ENCODE data around the gene CAMK4.

Gene CAMK4

DNA sequence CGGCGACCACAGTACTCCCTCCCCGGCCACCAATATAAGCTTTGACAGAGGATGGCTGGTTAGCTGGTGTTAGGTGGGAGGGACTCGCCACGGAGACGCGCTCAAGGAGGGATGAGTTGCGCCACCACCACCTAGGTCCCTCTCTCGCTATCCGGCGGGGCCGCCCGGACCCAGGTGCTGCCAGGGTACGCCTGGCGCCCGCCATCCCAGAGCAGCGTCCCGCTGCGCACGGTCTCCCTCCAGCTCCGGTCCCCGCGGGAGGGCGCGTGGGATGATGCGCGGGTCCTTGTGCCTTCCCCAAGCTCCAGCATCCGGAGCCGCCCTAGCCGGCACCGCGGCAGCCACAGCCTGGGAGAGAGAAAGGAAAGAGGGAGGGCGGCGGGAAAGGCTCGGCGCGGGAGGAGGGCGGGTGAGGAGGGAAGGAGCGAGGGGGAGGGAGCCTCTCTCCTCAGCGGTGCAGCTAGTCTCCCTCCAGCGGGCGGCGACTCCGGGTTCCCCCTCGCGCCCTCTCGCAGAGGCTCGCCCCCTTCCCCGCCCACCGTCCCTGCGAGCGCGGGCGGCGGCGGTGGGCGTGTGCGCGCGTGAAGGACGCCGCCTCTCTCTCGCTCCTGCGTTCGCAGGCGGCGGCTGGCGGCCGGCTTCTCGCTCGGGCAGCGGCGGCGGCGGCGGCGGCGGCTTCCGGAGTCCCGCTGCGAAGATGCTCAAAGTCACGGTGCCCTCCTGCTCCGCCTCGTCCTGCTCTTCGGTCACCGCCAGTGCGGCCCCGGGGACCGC is at the start of gene CAMK4:
Gene CAMK4, plus strand, starts transcription at position 598 of the 774 bp plus-strand sequence. Its CDS starts 100 bp downstream, at position 698.
- DNase-seq (ENCODE audit: insufficient read length, low spot score) (peak; percentile 52), FAIRE-seq (no peak)
- no peak for TF ChIP-seq POLR2A (IDR thresholded peaks at IDR 0.05; ENCODE audit: low read depth, low read length)

DNA sequence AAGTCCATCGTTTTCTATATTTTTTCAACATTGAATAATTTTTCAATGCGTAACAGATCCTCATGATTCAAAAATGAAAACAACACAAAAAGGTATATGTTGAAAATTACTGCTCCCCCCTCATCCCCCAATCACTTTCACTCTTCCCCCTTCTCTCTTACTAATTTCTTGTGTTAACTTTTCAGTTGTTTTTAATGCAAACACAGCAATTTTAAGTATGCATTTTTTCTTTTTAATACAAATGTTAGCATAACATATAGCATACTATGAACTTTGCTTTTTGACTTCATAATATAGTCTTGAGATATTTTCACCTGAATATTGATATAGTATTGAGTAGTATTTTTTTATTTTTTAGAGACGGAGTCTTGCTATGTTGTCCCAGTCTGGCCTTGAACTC is 41.1 kb upstream of the CAMK4 start:
- no peak for TF ChIP-seq POLR2A (IDR thresholded peaks at IDR 0.05; ENCODE audit: low read depth, low read length)
- FAIRE-seq, result no peak
- no peak for DNase-seq (ENCODE audit: insufficient read length, low spot score)

DNA sequence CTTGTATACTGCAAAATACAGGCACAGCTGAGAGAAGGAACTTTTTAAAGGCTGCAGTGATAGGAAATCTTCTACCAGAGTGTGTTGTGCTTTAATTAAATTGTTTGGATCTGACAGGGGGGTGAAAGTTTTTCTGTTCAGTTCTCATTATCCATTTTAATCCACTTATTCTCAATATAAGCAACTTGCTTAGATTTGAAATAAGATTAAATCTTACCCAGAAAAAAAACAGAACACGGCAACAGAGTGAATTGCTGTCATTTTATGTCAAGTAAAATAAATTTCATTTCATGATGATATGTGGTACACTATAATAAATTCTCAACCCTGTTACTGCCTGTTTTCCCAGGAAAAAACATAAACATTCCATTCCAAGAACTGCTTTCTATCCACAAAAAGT is 37.1 kb upstream of the CAMK4 start:
- FAIRE-seq, result no peak
- DNase-seq (ENCODE audit: insufficient read length, low spot score), result no peak
- TF ChIP-seq POLR2A (IDR thresholded peaks at IDR 0.05; ENCODE audit: low read depth, low read length), result no peak

DNA sequence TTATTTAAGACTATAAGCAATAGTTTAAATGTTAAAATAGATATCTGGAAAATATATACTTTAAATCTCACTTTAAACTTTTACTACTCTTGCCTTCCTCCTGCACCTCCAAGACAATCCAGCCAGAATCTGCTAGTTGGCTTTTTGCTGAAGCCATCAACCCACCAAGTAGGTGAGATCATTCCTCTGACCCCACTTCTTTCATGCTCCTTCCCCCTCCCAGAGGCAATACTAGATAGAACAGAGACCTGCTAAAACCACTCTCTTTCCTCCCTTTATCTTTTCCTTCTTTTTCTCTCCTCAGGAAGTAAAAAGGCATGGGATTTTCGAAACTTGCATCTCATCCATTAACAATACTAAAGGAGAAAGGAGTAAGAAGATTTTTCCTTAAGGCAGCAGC is 30.1 kb upstream of the CAMK4 start:
- TF ChIP-seq POLR2A (IDR thresholded peaks at IDR 0.05; ENCODE audit: low read depth, low read length), result no peak
- FAIRE-seq, result no peak

DNA sequence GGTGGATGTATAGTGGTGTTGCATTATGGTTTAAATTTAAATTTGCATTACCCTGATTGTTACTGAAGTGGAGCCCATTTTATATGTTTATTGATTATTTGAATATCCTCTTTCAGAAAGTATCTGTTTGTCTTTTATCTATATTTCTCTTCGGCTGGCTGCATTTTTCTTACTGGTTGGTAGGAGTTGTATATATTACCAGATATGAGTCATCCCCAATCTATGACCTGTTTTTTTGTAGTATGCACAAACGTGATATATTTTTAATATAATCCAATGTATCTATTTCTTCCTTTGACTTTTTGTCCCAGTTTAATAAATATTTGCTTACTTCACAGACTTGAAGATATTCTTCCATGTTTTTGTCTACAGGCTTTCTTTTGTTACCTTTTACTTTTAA is 29.3 kb upstream of the CAMK4 start:
- no peak for DNase-seq (ENCODE audit: insufficient read length, low spot score)
- TF ChIP-seq POLR2A (IDR thresholded peaks at IDR 0.05; ENCODE audit: low read depth, low read length), result no peak
- no peak for FAIRE-seq

More for the DNA sequence above, 30.1 kb upstream of the CAMK4 start:
- DNase-seq (ENCODE audit: insufficient read length, low spot score), result no peak

DNA sequence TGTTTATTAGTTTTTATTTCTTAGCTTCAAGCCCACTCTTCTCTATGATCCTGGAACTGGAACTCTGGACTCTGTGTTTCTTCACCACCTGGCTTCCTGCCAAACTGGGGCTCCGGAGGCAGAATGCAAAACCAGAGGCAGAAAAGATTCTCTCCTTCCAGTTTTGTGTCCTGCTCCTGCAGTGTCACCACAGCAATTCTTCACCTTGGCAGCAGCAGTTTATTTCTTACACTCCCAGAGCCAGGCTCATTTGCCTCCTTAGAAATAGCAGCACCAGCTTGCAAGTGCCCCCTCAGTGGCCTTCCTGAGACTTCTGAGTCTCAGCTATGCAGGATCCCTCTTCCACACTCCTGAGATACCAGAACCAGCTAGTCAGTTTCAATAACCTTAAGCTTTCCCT is 26.7 kb upstream of the CAMK4 start:
- DNase-seq (ENCODE audit: insufficient read length, low spot score) (no peak), FAIRE-seq (no peak)
- no peak for TF ChIP-seq POLR2A (IDR thresholded peaks at IDR 0.05; ENCODE audit: low read depth, low read length)

DNA sequence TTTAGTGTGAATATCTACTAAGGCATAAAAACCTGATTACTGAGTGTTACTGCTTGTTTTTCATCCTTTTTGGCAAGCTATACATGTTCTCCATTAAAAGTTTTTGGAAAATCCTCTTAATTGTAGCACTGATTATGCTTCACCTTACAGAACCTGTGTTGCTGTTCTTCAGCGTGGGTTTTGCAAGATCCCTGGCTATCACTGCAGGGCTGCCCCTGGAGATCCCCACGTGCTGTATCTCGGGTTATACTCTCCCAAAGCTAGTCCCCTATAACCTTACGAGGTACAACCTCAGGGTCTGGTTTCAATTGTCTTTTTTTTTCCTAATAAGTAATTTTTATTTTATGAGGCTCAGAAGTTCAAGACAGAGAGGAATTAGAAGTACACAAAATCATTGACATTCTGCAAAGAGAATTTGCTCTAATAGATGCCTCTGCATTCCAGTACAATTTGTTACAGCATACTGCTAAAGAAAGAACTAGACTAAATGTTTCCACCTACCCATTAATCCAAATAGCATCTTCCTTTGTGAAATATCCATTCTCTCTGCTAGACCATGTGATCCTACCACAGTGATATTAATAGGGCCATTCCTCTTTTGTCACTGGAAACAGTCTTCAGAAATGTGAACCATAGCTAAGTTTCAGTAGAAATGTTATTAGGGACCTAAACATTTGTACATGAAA is 25.8 kb upstream of the CAMK4 start:
- no peak for FAIRE-seq
- TF ChIP-seq POLR2A (IDR thresholded peaks at IDR 0.05; ENCODE audit: low read depth, low read length), result no peak
- no peak for DNase-seq (ENCODE audit: insufficient read length, low spot score)

DNA sequence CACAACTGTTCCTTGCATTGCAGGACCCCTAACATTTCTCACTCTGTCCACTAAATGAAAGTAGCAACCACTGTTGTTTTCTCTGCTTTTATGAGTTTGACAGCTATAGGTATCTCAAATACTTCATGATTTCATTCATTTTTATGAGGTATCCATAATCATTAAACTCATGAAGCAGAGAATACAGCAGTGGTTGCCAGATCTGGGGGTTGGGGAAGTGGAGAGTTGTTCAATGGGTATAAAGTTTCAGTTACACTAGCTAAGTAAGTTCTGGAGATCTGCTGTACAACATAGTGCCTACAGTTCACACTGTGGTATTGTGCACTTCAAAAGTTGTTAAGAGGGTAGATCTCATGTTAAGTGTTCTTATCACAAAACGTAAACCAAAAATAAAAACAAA is 23.4 kb upstream of the CAMK4 start:
- DNase-seq (ENCODE audit: insufficient read length, low spot score) (no peak), FAIRE-seq (no peak)

DNA sequence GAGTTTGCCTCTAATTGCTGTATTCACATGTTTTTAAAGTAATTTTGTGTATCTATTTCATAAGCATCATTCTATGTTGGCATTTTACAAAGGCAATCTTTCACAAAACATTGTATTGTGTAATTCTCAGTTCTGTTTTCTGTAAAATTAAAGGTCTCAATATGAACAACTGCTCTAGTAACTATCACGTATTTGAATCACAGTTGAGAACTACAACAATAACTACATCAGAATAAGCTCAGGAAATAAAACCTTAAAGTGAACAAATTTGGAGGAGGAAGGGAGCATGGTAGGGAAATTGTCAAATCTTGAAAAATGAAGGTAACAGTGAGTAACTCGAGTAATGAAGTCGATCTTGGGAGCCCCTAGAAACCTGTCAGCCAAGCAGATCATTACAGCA is 22.5 kb upstream of the CAMK4 start:
- FAIRE-seq (no peak), DNase-seq (ENCODE audit: insufficient read length, low spot score) (no peak)
- TF ChIP-seq POLR2A (IDR thresholded peaks at IDR 0.05; ENCODE audit: low read depth, low read length), result no peak

More for the DNA sequence above, 23.4 kb upstream of the CAMK4 start:
- TF ChIP-seq POLR2A (IDR thresholded peaks at IDR 0.05; ENCODE audit: low read depth, low read length), result no peak

DNA sequence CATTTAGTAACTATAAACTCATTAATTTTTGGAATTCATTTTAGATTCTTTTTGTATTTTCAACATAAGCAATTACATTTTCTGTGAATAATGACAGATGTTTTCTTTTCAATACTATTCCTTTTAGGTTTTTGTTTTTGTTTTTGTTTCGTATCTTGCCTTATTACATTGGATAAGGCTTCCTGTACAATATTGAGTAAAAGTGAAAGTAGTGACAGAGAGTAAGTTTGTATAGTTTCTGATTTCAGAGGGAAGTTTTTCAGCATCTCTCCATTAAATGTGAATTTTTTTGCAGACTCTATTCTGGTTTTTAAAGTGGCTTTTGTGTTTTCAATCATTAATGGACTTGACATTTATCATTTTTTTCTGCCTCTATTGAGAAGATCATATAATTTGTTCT is 12.8 kb upstream of the CAMK4 start:
- no peak for FAIRE-seq

DNA sequence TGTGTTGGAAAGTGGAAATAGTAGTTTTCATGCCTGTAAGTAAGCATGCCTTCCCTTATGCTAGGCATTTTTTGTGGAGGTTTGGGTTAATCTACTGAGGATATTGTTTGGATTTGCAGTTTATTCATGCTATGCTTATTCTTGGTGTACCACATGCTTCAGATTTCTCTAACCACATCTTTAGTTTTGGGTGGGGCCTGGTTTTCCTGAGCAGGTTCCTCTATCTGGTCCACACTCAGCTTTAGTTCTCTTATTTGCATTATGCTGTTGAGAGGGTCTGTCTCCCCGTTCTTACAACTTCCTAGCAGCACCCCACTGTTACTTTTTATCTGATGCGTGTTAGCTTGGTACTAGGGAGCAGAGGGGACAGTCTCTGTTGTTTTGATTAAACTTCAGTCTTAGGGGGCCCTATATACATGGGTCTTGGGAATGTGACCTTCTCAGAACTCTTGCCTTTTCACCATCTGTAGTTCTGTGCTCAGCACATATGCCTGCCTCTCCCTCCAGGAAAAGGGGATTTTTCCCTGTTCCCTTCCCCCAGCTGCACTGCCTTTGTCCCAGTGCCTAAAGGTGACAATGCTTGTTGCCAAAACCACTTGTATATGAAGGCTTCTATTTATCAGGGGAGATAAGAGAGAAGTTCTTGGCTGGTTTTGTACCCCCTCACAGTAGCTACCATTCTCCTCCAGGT is 10.0 kb upstream of the CAMK4 start:
- FAIRE-seq, result no peak
- DNase-seq (ENCODE audit: insufficient read length, low spot score), result no peak

More for the DNA sequence above, 12.8 kb upstream of the CAMK4 start:
- no peak for TF ChIP-seq POLR2A (IDR thresholded peaks at IDR 0.05; ENCODE audit: low read depth, low read length)
- no peak for DNase-seq (ENCODE audit: insufficient read length, low spot score)

DNA sequence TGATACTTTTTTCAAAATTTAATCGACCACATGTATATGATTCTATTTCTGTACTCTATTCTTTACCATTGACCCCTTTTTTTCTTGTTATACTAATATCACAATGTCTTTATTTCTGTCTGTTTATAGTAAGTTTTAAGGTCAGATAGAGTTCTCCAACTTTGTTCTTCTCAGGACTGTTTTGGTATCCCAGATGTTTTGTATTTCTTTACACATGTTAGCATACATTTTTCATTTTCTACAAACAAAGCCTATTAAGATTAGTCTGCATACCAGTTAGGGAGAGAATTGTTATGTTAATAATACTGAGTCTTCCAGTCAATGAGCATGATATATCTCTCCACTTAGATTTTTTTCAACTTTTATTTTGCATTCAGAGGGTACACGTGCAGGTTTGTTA is 8.2 kb upstream of the CAMK4 start:
- no peak for TF ChIP-seq POLR2A (IDR thresholded peaks at IDR 0.05; ENCODE audit: low read depth, low read length)
- FAIRE-seq, result no peak
- DNase-seq (ENCODE audit: insufficient read length, low spot score), result no peak

More for the DNA sequence above, 10.0 kb upstream of the CAMK4 start:
- TF ChIP-seq POLR2A (IDR thresholded peaks at IDR 0.05; ENCODE audit: low read depth, low read length), result no peak

DNA sequence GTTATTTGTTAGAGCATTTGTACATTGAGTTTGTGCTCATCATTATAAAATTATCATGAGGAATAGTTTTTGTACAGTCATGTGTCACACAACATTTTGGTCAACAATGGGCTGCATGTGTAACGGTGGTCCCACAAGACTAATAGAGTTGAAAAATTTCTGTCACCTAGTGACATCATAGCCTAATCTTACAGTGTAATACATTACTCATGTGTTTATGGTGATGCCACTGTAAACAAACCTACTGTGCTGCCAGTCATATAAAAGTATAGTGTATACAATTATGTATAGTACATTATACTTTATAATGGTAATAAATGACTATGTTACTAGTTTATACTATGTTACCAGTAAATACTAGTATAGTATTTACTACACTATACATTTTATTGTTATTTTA is 3.0 kb upstream of the CAMK4 start:
- TF ChIP-seq POLR2A (IDR thresholded peaks at IDR 0.05; ENCODE audit: low read depth, low read length), result no peak
- DNase-seq (ENCODE audit: insufficient read length, low spot score), result no peak
- FAIRE-seq, result no peak

DNA sequence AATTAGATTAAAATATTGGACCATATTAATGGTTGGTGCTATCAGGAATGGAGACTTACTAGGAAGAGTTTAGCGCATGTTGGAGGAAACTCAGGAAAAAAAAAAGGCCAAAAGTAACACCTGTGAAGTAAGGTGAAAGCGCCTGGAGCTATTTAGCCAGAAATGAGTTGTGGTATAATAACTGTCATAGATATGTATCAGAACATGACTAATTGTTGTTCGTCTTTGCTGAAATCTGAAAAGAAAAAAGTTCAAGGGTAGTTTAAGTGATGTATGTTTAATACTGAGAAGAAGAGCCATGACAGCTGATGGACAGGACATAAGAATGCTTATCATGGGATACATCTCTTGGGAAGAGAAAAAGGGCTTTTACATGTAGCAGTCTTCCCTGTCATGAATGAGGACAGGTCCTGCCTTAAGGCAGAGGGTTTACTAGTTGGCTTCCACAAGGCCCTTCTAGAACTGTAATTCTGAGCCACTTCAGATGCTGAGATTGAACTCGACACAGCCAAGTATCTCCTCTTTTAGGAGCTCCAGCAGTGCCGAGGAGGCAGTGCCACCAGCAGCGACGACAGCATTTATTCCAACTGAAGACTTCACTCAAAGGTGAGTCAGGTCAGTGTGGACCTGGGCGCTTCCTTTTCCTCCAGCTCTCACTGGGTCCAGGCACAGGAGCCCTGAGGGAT is 940 bp upstream of the CAMK4 start:
- DNase-seq (ENCODE audit: insufficient read length, low spot score) (no peak), FAIRE-seq (no peak)
- TF ChIP-seq POLR2A (IDR thresholded peaks at IDR 0.05; ENCODE audit: low read depth, low read length), result no peak
